Measurements from ENCODE around the gene SUCO. TPM values are rescaled to one million over a fixed set of nuclear protein-coding genes. Genes with fewer than 3 reads are reported as not detected.

Gene SUCO
- total RNA-seq, 2 donors from 2014 or later = 19.5 to 43.5 TPM

DNA sequence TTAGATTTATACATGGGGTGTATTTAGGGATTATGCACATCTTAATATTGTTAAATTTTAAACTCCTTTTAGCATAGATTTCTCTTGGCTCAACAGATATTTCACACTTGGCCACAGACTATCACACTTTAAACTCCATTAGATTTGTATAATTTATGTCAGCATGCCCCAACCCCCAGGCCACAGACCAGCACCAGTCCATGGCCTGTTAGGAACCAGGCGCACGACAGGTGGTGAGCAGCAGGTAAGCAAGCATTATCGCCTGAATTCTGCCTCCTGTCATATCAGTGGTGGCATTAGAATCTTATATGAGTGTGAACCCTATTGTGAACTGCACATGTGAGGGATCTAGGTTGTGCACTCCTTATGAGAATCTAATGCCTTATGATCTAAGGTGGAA lies 34.8 kb downstream of the SUCO start:
- no peak overlapping the region for H3K27ac ChIP-seq
- H3K36me3 ChIP-seq = peaks cover 23% of the 10 kb centered on the region

DNA sequence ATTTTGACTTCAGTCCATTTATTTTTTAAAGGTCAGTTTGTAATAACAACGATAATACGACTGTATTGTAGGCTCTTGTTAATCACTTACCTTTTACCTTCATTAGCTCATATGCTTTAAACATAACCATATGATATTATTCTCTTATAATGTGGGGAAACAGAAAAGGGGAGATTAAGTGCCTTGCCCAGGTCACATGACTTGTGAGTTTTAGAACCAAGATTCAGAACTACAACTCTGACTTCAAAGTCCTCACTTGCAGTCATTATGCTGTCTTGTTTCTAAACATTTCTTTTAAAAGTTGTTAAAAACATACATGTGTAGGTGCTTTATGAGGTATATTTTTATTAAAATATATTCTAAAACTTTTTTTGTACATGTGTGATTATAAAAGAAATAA lies 41.1 kb downstream of the SUCO start:
- peaks cover 10% of the 10 kb centered on the region for H3K36me3 ChIP-seq
- H3K27ac ChIP-seq = no peak overlapping the region
- H3K27me3 ChIP-seq (replicated peaks; ENCODE audit: insufficient read depth) = no peaks in the 10 kb centered on the region
- no peaks in the 10 kb centered on the region for H3K9me3 ChIP-seq
- no peak overlapping the region for H3K4me3 ChIP-seq
- TF ChIP-seq, protein P1, sequence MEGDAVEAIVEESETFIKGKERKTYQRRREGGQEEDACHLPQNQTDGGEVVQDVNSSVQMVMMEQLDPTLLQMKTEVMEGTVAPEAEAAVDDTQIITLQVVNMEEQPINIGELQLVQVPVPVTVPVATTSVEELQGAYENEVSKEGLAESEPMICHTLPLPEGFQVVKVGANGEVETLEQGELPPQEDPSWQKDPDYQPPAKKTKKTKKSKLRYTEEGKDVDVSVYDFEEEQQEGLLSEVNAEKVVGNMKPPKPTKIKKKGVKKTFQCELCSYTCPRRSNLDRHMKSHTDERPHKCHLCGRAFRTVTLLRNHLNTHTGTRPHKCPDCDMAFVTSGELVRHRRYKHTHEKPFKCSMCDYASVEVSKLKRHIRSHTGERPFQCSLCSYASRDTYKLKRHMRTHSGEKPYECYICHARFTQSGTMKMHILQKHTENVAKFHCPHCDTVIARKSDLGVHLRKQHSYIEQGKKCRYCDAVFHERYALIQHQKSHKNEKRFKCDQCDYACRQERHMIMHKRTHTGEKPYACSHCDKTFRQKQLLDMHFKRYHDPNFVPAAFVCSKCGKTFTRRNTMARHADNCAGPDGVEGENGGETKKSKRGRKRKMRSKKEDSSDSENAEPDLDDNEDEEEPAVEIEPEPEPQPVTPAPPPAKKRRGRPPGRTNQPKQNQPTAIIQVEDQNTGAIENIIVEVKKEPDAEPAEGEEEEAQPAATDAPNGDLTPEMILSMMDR (IDR thresholded peaks at IDR 0.05) = no peak
- ATAC-seq (ENCODE audit: insufficient number of reproducible peaks, low FRiP score, low read depth) (no peak), DNase-seq (ENCODE audit: low spot score) (no peak)
- H3K4me1 ChIP-seq (ENCODE audit: control insufficient read depth in 1 of 2, low read depth in 2 of 2) = no peaks in the 10 kb centered on the region

More for the DNA sequence above, 34.8 kb downstream of the SUCO start:
- Histone ChIP-seq H3K4me3 (no peak overlapping the region), H3K4me1 (ENCODE audit: control insufficient read depth in 1 of 2, low read depth in 2 of 2) (no peaks in the 10 kb centered on the region), H3K27me3 (replicated peaks; ENCODE audit: insufficient read depth) (no peaks in the 10 kb centered on the region), H3K9me3 (no peaks in the 10 kb centered on the region)
- ATAC-seq (ENCODE audit: insufficient number of reproducible peaks, low FRiP score, low read depth) (no peak), DNase-seq (ENCODE audit: low spot score) (no peak)
- TF ChIP-seq, protein P1 (IDR thresholded peaks at IDR 0.05) = no peak

DNA sequence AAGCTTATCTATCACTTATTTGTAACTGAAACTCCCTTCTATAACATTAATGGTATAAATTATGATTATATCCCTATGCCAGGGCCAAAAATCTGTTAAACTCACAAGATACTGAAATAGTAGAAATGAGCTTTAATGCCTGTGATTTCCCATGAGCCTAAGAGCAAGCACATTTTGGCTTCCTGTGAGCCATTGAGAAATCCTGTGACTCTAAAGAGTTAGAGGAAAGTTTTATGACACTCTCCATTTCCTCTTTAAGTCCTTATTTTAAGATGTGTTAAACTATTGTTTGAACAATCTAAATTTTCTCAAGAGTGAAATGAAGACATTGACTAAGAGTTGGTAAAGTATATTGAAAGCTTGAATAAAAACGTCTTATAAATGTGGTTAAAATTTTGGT lies 45.6 kb downstream of the SUCO start:
- H3K27ac ChIP-seq = no peak overlapping the region
- ATAC-seq (ENCODE audit: insufficient number of reproducible peaks, low FRiP score, low read depth) (no peak), DNase-seq (ENCODE audit: low spot score) (no peak)

DNA sequence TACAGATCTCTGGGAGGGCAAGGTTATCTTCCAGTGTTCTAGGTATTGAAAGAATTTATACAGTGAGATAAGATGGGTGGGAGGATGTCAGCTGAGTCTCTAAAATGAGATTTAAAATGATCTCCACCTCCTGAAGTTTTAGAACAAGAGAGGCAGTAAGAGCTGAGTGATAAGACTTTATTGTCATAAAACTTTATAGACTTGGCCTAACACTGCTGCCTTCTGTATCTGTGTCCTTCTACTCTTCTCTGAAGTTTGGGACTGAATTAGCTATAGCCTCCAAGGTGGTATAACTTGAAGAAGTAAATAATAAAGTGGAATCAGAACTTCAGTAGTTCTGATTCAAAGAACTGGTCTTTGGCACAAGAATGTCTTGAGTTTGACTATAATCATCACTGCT lies 48.3 kb downstream of the SUCO start:
- Histone ChIP-seq H3K4me1 (ENCODE audit: control insufficient read depth in 1 of 2, low read depth in 2 of 2) (peaks cover 12 to 15% of the 10 kb centered on the region in 2 donors), H3K9me3 (no peaks in the 10 kb centered on the region), H3K36me3 (no peaks in the 10 kb centered on the region), H3K27ac (no peak overlapping the region), H3K4me3 (no peak overlapping the region), H3K27me3 (replicated peaks; ENCODE audit: insufficient read depth) (no peaks in the 10 kb centered on the region)
- DNase-seq (ENCODE audit: low spot score) = no peak
- TF ChIP-seq, protein P1 (IDR thresholded peaks at IDR 0.05) = no peak
- no peak for ATAC-seq (ENCODE audit: insufficient number of reproducible peaks, low FRiP score, low read depth)

More for the DNA sequence above, 45.6 kb downstream of the SUCO start:
- TF ChIP-seq, protein P1 (IDR thresholded peaks at IDR 0.05) = no peak
- H3K36me3 ChIP-seq = peaks cover 5% of the 10 kb centered on the region
- H3K4me1 ChIP-seq (ENCODE audit: control insufficient read depth in 1 of 2, low read depth in 2 of 2) = peaks cover 0 to 8% of the 10 kb centered on the region in 2 donors
- H3K27me3 ChIP-seq (replicated peaks; ENCODE audit: insufficient read depth) = no peaks in the 10 kb centered on the region
- no peak overlapping the region for H3K4me3 ChIP-seq
- no peaks in the 10 kb centered on the region for H3K9me3 ChIP-seq

DNA sequence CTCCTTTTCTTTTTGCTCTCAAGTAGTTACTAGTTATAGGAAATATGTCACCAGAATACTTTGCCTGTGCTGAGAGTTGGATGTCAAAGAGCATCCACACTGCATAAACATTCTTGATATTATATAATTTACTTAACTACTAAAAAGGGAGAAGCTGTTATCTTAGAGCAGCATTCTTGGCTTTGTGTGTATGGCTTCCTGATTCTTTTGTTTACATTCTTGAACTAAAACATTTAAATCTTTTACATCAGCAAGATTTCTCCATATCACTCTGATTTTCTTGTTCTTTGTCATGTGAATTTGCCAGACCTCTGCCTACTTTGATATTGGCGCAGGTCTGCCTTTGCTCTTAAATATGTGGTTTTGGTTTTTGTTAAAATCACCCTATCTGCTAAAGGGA lies 48.8 kb downstream of the SUCO start:
- H3K4me3 ChIP-seq = no peak overlapping the region
- H3K27me3 ChIP-seq (replicated peaks; ENCODE audit: insufficient read depth) = no peaks in the 10 kb centered on the region
- H3K4me1 ChIP-seq (ENCODE audit: control insufficient read depth in 1 of 2, low read depth in 2 of 2) = peaks cover 12 to 15% of the 10 kb centered on the region in 2 donors
- DNase-seq (ENCODE audit: low spot score) (no peak), ATAC-seq (ENCODE audit: insufficient number of reproducible peaks, low FRiP score, low read depth) (no peak)
- no peaks in the 10 kb centered on the region for H3K9me3 ChIP-seq
- TF ChIP-seq, protein P1 (IDR thresholded peaks at IDR 0.05) = no peak
- no peaks in the 10 kb centered on the region for H3K36me3 ChIP-seq
- H3K27ac ChIP-seq = no peak overlapping the region

Measured in thoracic aorta (tissue), 2 donors.